HG02678 (cell line): Measurements from ENCODE around the gene TGFB2.

Source experiments
- ATAC-seq: cut with Tn5 transposase; IDR thresholded peaks from one replicate; pipeline ENCODE4 v1.9.1; 2021; ENCODE audit warnings: mild to moderate bottlenecking, moderate library complexity; ENCODE audit not compliant: unreplicated experiment

The TGFB2 gene

DNA sequence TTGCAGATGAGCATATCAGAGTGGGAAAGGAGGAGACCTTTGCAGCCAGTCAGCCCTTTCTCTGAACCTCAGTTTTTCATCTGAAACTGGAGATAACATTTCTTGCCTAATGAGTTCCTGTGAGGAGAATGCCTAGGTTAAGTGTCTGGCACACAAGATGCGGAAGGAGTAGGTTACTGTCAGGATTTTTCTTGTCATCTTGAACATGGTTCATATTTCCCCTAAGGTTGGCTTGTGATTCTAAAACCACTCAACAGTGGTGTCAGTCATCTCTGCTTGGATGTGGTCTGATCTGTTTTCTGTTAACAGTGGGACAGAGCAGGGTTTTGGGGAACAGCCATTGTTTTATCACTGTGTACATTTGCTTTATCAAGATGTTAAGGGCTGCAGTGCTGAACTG is 70.6 kb downstream of the TGFB2 start:
- ATAC-seq = no peak

DNA sequence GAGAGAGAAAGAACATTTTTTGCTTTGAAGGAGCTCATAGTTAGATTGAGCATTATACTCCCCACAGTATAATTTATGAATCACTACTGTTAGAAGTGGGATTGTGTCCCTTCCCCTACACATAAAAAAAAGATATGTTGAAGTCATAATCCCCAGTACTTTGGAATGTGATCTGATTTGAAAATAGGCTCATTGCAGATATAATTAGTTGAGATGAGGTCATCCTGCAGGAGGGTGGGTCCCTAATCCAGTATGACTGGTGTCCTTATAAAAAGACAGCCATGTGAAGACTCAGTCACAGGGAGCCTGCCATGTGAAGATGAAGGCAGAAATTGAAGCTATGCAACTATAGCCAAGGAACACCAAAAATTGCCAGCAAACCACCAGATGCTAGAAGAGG is 76.4 kb downstream of the TGFB2 start:
- no peak for ATAC-seq

DNA sequence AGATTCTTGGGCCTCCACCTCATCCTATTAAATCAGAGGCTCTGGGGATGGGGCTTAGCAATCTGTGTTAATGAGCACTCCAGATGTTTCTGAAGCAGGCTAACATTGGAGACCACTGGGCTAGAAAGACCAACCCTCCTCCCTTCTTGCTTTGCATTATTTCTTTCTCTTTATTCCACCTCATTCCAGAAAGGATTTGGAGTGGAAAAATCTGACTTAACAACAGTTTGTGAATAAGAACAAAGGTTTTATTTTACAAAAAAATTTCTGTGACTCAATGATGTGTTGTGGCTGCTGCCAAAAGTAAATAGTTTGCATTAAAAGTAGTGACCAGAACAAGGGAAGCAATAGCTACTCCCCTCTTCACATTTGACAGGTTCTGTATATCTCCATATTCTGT is 79.4 kb downstream of the TGFB2 start:
- no peak for ATAC-seq

DNA sequence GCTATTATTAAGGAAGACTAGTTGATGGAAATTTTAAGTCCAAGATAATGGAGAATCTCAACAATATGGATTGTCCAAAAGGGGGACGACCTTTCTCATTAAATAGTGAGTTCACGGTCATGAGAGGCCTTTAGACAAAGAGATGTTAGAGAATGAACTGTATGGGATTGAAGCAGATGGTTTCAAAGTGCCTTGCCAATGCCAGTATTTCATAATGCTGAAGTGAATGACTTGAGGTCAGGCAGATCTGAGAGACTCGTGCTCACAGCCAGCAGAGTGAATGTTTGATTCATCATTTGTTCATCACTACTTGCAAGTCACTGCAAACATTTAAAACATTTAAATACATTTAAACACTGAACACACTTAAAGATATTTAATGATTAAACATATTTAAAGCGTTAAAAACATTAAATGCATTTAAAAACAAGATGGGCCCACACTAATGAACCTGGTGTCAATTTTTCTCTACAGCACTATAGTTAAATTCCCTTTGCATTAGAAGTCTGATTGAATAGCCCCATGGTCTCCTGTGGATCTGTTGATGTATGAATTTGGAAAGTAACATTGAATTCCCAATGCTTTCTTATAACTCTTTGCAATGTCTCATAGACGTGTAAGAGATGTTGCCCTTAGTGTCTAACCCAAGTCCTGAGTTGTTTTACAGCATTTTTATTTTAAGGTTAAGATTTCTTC is 80.7 kb downstream of the TGFB2 start:
- ATAC-seq = no peak

DNA sequence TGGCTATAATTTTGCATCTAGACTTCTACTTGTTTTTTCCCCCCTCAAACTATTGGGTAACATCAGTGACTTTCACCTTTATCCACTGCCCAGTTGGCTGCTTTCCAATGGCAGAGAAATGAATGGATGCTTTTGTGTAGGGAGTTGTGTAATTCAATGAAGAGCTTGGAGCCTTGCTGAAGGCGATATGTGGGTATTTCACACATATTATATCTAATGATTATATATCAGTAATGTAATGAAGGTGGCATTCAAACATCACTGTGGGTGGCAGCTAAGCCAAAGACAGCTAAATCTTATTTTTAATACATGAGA is 81.2 kb downstream of the TGFB2 start:
- ATAC-seq = no peak

DNA sequence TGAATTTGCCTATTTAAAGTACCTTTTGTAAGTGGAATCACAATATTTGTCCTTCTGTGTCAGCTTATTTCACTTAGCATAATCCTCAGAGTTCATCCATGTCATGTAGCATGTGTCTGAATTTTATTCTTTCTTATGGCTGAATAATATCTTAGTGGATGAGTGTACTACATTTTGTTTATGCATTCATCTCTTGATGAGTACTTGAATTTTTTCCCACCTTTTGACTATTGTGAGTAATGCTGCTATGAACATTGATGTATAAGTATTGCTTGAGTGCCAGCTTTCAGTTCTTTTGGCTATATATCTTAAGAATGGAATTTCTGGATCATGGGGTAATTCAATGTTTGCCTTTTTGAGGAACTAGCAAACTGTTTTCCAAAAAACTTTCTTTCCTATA is 84.2 kb downstream of the TGFB2 start:
- no peak for ATAC-seq

DNA sequence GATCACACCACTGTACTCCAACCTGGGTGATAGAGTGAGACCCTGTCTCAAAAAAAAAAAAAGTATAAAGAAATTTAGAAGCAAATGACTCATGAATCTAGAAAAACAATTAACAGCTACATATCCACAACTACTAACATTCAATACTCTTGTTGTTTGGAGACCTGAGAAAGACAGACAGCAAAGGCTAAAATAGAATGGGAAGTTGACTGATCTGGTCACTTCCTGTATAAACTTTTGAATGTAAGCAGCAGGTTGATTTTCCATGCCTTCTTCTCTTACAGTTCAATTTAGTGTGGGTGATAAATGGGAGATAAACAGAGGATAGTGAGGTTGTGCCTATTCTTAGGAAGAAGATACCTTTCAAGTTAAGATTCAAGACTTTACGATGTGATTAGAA is 85.2 kb downstream of the TGFB2 start:
- ATAC-seq = no peak

DNA sequence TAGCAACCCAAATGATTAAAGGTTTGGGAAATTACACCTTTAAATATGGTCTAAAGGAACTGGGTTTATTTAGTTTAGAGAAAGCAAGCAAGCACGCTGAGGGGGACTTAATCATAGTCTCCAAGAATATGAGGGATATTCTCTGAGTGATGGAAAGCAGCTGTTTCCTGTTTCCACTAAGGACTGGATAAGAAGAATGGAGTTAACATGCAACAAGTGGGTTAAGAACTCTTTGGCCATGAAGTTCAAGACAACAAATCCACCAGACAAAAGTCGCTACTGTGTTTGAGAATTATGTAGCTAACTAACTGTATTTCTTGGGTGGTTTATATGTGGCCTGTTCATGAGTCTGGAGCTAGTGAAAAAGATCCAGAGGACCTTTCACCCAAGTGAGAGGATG is 85.7 kb downstream of the TGFB2 start:
- ATAC-seq = no peak

DNA sequence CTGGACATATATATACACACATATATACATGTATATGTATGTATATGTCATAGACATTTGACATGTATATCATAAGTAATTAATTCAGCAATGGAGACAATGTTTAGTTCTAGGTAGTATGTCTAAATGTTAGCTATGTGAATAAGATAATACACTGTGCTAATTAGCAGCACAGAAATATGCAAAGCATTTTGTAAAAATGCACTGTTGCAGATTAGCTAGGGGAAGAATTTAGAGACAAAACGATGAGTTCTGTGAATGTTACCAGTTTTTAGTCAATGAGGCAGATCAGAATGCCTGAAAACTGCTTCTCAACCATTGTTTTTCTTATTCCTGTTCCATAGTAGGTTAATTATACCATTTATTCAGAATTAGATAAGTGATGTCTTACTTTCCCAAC is 86.3 kb downstream of the TGFB2 start:
- ATAC-seq = no peak

DNA sequence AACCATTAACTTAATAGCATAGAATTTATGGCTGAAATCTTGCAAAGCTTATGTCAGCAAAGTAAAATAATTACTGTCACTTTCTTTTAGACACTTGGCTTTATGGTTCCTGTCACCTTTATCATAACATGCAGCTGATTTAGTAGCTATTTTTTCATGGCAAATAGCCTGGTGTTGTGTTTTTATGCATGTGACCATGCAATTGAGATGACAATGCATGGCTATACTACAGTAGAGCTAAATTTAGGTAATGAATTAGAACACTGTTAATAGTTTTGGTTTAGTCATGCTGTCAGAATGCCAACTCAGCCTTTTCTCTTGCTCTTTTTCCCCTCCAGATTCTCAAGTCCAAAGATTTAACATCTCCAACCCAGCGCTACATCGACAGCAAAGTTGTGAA is 88.6 kb downstream of the TGFB2 start:
- no peak for ATAC-seq

DNA sequence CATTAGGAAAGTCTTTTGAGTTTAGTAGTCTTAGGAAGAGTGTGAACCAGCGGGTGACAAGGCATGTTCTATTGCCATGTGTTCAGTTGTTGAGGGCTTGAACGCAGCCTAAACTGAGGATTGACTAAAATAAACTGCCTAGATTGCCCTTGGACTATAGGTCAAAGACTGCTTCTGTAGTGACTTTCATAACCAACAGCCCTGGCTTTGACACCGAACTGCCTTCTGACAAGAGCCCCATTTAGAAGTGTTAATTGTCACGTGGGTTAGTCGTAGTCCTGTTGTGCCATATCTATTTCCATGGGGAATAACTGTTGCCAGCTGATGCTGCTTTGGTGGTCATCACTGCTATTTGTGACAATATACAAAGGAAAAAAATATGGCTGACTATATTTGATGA is 90.4 kb downstream of the TGFB2 start:
- no peak for ATAC-seq

DNA sequence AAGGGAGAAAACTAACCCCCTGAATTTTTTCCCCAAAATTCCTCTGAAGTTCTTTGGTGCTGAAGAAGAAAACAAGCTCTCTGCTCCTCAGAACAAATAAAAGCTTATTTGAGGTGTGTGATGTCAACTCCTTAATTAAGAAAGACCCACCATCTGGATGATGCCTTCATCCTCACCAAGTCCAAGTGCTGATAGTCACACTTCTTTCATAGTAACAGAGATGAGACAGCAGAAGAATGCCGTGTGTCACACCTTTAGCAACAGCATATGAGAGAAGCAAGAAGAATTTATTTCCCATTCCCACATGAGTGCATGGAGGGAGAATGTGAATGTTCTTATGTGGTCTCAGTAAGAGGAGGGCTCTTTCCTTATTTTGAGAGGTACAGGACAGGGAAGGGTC is 91.2 kb downstream of the TGFB2 start:
- ATAC-seq = no peak

DNA sequence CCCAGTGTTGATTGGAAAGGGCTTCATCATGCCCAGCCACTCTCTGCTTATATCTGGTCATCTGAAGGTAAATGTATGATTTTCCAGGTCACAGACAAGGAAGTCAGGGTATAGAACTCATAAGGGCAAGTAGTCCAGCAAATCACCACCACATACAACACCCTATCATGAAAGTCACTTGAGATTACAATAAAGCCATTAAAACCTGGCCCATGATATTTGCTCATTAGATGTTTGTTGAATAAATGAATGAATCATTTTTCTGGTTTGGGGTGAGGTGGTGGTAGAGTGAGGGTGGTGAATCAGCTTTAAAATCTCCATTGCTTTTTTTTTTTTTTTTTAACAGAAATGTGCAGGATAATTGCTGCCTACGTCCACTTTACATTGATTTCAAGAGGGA is 91.9 kb downstream of the TGFB2 start:
- no peak for ATAC-seq

DNA sequence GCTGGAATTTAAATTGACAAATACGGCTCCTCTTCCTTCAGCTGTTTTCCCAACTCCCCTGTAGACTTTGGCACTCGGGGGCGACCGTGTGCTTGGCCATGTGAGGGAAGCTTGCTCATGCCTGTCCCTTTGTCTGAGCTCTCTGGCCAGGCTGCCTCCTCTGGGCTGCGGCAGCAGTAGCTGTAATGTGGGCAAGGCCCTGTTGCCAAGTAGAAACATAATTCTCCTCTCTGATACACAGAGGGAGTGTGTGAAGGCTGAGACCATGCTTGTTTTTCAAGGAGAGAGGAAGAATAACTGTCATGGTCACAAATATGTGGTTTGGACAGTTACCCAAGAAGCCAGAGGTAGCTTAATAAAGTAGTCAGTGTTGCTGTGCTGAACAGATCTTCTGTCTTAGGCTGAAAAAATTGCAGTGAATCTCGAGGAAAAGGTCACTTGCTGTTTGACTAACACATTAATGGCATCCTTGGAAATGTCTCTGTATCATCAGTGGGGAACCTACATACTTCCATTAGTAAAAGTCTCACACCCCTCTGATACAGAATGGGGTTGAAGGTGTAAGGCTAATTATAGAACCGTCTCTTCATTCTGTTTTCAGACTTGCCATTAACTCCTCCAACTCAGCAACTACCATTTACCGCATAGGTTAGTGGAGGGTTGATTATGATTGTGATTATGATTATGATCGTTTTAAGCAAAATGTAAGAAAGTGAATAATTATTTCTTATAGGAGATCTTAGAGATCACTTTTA is 94.6 kb downstream of the TGFB2 start:
- no peak for ATAC-seq

DNA sequence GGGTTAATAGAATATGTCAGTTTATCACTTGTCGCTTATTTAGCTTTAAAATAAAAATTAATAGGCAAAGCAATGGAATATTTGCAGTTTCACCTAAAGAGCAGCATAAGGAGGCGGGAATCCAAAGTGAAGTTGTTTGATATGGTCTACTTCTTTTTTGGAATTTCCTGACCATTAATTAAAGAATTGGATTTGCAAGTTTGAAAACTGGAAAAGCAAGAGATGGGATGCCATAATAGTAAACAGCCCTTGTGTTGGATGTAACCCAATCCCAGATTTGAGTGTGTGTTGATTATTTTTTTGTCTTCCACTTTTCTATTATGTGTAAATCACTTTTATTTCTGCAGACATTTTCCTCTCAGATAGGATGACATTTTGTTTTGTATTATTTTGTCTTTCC is 98.1 kb downstream of the TGFB2 start:
- no peak for ATAC-seq

DNA sequence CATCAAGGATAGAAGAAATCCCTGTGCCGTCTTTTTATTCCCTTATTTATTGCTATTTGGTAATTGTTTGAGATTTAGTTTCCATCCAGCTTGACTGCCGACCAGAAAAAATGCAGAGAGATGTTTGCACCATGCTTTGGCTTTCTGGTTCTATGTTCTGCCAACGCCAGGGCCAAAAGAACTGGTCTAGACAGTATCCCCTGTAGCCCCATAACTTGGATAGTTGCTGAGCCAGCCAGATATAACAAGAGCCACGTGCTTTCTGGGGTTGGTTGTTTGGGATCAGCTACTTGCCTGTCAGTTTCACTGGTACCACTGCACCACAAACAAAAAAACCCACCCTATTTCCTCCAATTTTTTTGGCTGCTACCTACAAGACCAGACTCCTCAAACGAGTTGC is 99.0 kb downstream of the TGFB2 start:
- no peak for ATAC-seq

DNA sequence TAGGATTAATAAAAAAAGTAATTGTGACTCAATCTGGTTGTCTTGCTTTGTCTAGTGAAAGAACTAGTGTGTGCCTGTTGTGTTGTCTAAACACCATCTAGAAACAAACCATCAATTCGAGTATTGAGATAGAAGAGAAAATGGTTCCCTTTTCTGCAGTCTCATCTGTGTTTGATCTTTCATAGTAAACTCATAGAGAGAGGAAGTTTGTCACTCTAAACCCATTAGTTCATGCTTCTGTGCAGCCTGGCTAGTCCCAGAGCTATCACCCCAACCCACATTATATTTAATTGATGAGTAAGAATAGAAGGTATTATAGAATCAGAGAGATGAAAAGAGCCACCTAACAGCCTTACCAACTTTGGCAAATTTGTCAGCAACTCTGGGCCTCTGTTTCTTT is 99.5 kb downstream of the TGFB2 start:
- no peak for ATAC-seq

DNA sequence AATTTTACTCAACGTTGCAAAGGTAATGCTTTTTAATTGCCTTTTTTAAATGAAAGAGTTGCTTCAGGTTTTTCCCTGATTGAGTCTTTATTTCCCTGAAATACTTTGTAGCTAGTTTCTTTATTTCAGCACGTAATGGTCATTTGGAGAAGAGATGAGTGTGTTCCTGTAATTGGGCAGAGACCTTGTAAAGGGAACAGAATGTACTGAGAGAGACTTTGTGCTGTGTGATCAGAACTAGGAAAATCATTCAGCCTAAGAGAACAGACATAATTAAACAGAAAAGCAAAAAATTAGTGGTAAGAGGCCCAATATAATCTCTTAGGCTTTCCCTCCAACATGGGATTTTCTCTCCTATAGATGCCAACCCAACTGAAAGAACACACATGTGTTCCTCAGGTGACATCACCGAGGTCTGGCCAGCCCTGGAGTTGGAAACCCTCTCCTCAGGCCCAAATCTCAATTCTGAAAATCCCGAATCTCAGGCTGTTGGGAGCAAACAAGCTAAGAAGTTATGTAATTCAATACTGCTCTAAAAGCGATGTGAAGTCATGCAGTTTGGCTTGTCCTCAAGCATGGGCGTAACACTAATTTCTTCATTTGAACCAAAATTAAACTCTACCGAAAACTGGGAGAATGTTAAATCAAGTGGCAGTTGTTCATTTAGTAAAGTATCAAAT is 102.0 kb downstream of the TGFB2 start:
- ATAC-seq = no peak

DNA sequence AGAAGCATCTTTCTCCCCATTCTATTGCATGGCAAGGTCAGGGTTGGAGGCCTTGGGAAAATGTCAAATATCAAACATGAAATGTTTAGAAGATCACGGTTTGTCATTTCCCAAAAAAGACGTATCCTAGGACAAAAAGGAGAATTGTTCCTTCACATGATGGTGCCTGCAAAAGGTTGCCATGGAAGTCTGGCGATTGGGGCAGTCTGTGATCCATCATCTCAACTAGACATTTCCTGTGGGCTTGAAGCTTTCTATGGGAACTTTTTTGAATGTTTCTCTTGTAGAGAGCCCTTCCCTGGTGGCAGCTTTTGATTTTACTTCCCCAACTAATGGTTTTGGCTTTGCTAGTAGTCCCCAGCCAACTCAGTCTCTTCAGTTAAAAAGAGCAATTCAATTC is 106.3 kb downstream of the TGFB2 start:
- ATAC-seq = no peak

DNA sequence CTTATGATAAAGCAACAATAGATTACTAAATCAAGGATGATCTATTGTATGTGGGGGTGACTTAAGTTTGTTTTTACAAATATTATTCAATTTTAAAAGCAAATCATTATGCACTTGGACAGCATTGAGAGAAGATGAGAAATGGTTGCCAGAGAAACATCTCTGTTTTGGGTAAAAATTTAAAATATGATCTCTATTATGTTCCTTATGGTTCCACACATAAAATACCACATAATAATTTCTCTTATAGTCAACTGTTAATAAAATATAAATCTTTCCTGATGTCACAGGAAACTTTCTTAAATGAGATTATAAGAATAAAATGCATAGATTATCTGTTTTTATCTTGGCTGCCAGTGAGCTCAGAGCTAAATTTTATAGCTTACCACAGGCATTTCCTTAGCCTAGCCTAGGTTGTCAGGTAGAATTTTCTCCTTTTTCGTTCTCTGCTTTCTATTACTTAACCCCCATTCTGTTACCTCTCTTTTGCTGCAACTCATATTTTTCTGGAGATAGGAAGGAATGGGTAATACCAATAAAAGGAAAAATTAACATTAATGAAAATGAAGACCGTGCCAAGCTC is 109.7 kb downstream of the TGFB2 start:
- no peak for ATAC-seq

DNA sequence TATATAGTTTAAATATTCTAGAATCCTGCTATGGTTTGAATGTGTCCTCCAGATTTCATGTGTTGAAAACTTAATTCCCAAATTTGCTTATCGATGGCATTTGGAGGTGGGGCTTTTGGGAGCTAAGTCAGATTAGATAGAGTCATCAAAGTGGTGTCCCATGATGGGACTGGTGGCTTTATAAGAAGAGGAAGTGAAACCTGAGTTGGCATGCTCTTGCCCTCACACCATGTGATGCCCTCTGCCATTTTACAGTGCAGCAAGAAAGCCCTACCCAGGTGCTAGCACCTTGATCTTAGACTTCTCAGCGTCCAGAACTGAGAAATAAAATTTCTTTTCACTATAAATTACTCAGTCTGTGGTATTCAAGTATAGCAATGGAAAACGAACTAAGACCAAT is 111.3 kb downstream of the TGFB2 start:
- no peak for ATAC-seq

DNA sequence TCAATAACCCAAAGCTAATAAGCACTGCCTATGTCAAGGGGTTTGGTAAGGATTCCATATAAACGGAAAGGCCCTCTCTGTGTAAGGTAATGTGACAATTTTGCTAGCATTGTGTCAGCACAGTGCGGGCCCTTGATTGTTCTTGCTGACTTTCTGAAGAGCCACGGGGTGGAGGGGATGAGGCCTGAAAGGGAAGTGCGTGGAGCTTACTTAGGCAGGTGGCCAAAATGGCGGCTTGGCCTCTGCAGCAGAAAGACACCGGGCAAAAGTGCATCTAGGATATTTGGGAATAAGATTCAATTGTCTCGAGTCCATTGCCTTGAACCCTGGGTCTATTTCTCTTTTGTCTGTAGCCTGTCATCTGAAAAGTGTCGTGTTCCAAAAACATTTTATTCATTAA is 114.3 kb downstream of the TGFB2 start:
- no peak for ATAC-seq
